Progenitor cell of endocrine pancreas (in vitro differentiated cells): ENCODE results near the gene PTPRT. TPM values are rescaled to one million over a fixed set of nuclear protein-coding genes. Genes with fewer than 3 reads are reported as not detected.
"Not testable (repeated sequence)": the region's sequence is repeated elsewhere in the genome, so short reads cannot be mapped to it uniquely, and the experiment has no call there.

ENCODE experiments used
- DNase-seq: peaks from one replicate; pipeline ENCODE4 v3.0.0; 2021; ENCODE audit warnings: low spot score; ENCODE audit not compliant: unreplicated experiment
- H3K27ac Mint-ChIP-seq: 2 replicates; pipeline ENCODE4 v1.8.0; 2021; ENCODE audit warnings: mild to moderate bottlenecking, moderate library complexity, mixed read lengths
- H3K27me3 Mint-ChIP-seq: 2 replicates; pipeline ENCODE4 v1.8.0; 2021; ENCODE audit warnings: mixed read lengths
- H3K36me3 Mint-ChIP-seq: 2 replicates; pipeline ENCODE4 v1.8.0; 2022; ENCODE audit warnings: mixed read lengths; ENCODE audit not compliant: insufficient read depth
- H3K4me1 Mint-ChIP-seq: 2 replicates; pipeline ENCODE4 v1.8.0; 2021; ENCODE audit warnings: low read depth, mixed read lengths
- H3K4me3 Mint-ChIP-seq: 2 replicates; pipeline ENCODE4 v1.8.0; 2021; ENCODE audit warnings: low read depth, mild to moderate bottlenecking, moderate library complexity, mixed read lengths
- H3K9me3 Mint-ChIP-seq: 2 replicates; pipeline ENCODE4 v1.8.0; 2021; ENCODE audit warnings: low read depth, mixed read lengths
- total RNA-seq: library from RNA; stranded (reverse); gene quantifications from 2 replicates; pipeline ENCODE4 v1.2.1, GENCODE V29; 2021
- TF ChIP-seq, protein P1 (sequence below): fragments of 200-600 bp; sonication (generic); IDR thresholded peaks from one replicate; pipeline ENCODE4 v1.5.0; 2021; ENCODE audit warnings: antibody characterized with exemption, mild to moderate bottlenecking; ENCODE audit not compliant: unreplicated experiment

PTPRT gene
- total RNA-seq, 1 donor from 2014 or later, result 65.9 TPM

DNA sequence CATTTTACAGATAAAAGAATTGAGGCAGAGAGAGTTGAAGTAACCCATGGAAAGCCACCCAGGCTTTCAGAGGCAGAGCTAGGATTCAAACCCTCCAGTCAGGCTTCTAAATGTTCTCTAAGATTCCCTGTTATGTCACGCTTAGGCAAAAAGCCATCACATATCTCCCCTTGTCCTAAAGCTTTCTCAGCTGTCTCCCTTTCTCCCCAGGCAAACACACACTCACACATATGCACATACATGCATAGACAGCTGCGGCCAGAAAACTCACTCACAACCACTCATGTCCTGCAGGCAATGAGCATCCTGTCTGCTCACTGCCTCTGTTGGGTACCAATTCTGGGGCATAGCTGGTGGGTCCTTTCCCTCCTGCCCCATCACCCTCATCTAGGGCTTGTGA lies 975.6 kb downstream of the PTPRT start:
- no peak overlapping the region for H3K27ac Mint-ChIP-seq
- no peak for DNase-seq
- H3K36me3 Mint-ChIP-seq, result no peaks in the 10 kb centered on the region
- H3K9me3 Mint-ChIP-seq, result peaks cover under 1% of the 10 kb centered on the region
- H3K4me1 Mint-ChIP-seq, result no peaks in the 10 kb centered on the region
- TF ChIP-seq, protein P1, sequence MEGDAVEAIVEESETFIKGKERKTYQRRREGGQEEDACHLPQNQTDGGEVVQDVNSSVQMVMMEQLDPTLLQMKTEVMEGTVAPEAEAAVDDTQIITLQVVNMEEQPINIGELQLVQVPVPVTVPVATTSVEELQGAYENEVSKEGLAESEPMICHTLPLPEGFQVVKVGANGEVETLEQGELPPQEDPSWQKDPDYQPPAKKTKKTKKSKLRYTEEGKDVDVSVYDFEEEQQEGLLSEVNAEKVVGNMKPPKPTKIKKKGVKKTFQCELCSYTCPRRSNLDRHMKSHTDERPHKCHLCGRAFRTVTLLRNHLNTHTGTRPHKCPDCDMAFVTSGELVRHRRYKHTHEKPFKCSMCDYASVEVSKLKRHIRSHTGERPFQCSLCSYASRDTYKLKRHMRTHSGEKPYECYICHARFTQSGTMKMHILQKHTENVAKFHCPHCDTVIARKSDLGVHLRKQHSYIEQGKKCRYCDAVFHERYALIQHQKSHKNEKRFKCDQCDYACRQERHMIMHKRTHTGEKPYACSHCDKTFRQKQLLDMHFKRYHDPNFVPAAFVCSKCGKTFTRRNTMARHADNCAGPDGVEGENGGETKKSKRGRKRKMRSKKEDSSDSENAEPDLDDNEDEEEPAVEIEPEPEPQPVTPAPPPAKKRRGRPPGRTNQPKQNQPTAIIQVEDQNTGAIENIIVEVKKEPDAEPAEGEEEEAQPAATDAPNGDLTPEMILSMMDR, result no peak
- no peak overlapping the region for H3K4me3 Mint-ChIP-seq
- no peaks in the 10 kb centered on the region for H3K27me3 Mint-ChIP-seq

DNA sequence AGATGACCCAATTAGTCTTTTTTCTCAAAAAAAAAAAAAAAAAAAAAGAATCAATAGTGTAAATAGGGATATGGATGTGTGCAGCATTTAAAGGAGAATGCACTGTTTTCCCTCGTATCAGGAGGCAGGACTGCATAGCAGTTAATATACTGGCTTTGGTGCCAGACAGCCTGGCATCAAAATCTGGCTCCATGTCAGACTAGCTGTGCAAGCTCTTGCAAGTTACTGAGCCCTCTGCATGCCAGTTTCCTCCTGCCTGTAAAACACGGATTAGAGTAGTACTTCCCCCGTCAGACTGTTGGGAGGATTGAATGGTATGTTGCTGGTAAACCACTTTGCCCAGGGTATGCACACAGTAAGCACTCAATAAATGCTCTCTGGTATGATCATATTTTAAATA lies 977.3 kb downstream of the PTPRT start:
- no peak overlapping the region for H3K27ac Mint-ChIP-seq
- no peaks in the 10 kb centered on the region for H3K4me1 Mint-ChIP-seq
- TF ChIP-seq, protein P1, result no peak
- H3K9me3 Mint-ChIP-seq, result peaks cover 3% of the 10 kb centered on the region
- H3K4me3 Mint-ChIP-seq, result no peak overlapping the region
- H3K36me3 Mint-ChIP-seq, result no peaks in the 10 kb centered on the region
- H3K27me3 Mint-ChIP-seq, result no peaks in the 10 kb centered on the region
- no peak for DNase-seq

DNA sequence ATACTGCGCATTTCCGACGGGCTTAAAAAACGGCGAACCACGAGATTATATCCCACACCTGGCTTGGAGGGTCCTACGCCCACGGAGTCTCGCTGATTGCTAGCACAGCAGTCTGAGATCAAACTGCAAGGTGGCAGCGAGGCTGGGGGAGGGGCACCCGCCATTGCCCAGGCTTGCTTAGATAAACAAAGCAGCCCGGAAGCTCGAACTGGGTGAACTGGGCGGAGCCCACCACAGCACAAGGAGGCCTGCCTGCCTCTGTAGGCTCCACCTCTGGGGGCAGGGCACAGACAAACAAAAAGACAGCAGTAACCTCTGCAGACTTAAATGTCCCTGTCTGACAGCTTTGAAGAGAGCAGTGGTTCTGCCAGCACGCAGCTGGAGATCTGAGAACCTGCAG lies 983.1 kb downstream of the PTPRT start:
- H3K4me3 Mint-ChIP-seq, H3K27me3 Mint-ChIP-seq, H3K9me3 Mint-ChIP-seq, DNase-seq, H3K27ac Mint-ChIP-seq, H3K4me1 Mint-ChIP-seq, H3K36me3 Mint-ChIP-seq: not testable (repeated sequence)

DNA sequence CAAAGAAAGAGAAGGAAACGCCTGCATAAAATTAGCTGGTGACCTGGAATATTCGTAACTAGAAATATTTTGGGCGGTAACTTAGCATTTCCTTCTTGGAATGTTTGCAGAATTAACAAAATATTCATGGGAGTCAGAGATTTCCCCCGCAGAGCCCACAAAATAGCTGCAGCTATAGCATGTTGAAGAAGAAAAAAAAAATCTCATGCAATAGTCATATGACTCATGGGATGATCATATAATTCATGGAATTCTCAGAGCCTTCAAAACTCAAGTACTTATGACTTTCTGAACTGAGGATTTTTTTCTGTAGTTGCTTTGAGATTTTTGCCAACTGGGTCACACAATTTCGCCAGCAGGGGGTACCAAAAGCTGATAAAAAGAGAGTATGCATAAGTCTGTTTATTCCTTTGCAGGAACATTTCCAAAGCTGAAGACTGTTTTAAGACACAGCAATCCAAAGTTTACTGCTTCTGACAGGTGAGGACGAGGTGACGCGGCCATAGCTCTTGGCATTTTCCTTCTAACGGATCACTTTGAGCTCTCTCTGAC lies 985.5 kb downstream of the PTPRT start:
- Mint-ChIP-seq H3K4me1 (peaks cover 9% of the 10 kb centered on the region), H3K27me3 (peaks cover 3% of the 10 kb centered on the region), H3K4me3 (no peak overlapping the region), H3K9me3 (peaks cover 3% of the 10 kb centered on the region), H3K36me3 (no peaks in the 10 kb centered on the region), H3K27ac (peak overlapping the region; percentile 10)
- TF ChIP-seq, protein P1, result peak; percentile 62
- no peak for DNase-seq

DNA sequence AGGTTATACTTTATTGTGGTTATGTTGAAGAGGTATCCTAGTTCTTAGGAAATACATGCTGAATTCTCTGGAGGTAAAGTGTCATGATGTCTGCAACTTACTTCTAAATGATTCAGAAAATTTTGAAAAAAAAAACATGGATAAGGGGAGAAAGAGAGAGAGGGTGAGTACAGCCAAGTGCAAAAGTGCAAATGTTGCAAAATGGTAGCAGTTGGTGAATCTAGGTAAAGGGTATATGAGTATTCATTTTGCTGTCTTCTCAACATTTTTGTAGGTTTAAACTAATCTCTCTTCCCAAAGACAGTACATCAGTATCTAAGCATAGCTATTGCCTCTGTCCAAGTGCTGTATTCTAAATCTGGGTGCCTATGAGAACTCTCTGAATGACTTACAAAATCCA lies 992.1 kb downstream of the PTPRT start:
- H3K27ac Mint-ChIP-seq, result no peak overlapping the region
- no peak overlapping the region for H3K4me3 Mint-ChIP-seq
- no peaks in the 10 kb centered on the region for H3K9me3 Mint-ChIP-seq
- DNase-seq, result no peak
- peaks cover 6% of the 10 kb centered on the region for H3K4me1 Mint-ChIP-seq
- H3K36me3 Mint-ChIP-seq, result peaks cover 7% of the 10 kb centered on the region
- H3K27me3 Mint-ChIP-seq, result no peaks in the 10 kb centered on the region
- TF ChIP-seq, protein P1, result no peak

DNA sequence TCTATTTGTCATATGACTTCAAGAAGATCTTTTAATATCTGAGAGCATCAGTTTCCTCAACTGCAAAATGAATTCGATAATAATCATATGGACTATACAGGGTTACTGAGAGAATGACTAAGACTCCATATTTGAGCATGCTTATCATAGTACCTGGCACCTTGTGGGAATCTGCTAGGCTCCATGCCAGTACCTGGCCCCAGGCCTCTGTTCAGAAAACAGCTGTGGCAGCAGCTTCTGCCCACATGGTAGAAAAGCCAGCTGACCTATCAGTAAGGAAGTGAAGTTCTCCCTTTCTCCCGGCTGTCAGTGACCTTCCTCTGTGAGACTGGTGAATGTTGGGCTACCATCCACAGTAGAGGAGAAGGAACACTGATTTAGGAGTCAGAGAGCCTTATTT lies 996.6 kb downstream of the PTPRT start:
- TF ChIP-seq, protein P1, result no peak
- H3K9me3 Mint-ChIP-seq, result no peaks in the 10 kb centered on the region
- DNase-seq, result no peak
- H3K4me3 Mint-ChIP-seq, result no peak overlapping the region
- H3K36me3 Mint-ChIP-seq, result peaks cover 4% of the 10 kb centered on the region
- no peak overlapping the region for H3K27ac Mint-ChIP-seq
- H3K4me1 Mint-ChIP-seq, result peaks cover 7% of the 10 kb centered on the region
- H3K27me3 Mint-ChIP-seq, result no peaks in the 10 kb centered on the region
